Astrocyte (in vitro differentiated cells and primary cell): Measurements from ENCODE around the gene PLEKHO1.

Experiments
- EZH2 ChIP-seq: IDR thresholded peaks from 2 replicates; pipeline ENCODE4 v1.6.1; 2012; ENCODE audit warnings: mild to moderate bottlenecking, low read length, inconsistent platforms; ENCODE audit not compliant: insufficient read depth
- TF ChIP-seq, protein P1 (sequence below): IDR thresholded peaks from 2 replicates; pipeline ENCODE4 v1.5.1; 2011; ENCODE audit warnings: low read depth, mild to moderate bottlenecking, inconsistent platforms, low read length, moderate library complexity; ENCODE audit not compliant: insufficient read depth

DNA sequence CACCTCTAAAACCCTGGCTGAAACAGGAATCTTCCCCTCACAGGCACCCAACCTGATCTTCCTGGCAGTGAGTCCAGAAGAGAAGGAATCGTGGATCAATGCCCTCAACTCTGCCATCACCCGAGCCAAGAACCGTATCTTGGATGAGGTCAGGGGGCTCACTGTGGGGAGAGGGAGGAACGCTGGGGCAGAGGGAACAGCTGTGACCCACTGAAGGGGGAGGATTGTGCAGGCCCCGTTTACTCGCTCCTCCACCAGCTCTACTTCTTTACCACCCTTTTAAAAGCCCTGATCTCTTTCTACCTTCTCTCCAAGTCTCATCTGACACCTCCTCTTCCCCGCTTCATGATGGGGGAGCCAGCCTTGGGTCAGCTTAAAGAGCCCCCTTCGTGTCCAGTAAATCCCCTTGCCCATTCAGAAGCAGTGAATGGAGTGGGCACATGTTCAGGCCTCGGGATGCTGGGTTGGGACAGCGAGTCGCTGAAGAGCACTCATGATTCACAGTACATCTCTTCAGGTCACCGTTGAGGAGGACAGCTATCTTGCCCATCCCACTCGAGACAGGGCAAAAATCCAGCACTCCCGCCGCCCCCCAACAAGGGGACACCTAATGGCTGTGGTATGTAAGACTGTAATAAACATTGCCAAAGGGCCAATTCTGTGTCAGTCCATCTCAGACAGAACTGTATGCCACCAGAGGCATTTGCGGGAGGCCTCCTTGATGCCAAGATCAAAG, 7.3 kb downstream of the PLEKHO1 start:
- TF ChIP-seq, protein P1, sequence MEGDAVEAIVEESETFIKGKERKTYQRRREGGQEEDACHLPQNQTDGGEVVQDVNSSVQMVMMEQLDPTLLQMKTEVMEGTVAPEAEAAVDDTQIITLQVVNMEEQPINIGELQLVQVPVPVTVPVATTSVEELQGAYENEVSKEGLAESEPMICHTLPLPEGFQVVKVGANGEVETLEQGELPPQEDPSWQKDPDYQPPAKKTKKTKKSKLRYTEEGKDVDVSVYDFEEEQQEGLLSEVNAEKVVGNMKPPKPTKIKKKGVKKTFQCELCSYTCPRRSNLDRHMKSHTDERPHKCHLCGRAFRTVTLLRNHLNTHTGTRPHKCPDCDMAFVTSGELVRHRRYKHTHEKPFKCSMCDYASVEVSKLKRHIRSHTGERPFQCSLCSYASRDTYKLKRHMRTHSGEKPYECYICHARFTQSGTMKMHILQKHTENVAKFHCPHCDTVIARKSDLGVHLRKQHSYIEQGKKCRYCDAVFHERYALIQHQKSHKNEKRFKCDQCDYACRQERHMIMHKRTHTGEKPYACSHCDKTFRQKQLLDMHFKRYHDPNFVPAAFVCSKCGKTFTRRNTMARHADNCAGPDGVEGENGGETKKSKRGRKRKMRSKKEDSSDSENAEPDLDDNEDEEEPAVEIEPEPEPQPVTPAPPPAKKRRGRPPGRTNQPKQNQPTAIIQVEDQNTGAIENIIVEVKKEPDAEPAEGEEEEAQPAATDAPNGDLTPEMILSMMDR = no peak
- no peak for TF ChIP-seq EZH2
